Stimulated activated CD4-positive, alpha-beta T cell treated with anti-CD3 and anti-CD28 coated beads, Interleukin-15, amount 100 ng/mL, for 1 hour (primary cell): ENCODE data around the gene RPL10A.
"Not testable (repeated sequence)": the region's sequence is repeated elsewhere in the genome, so short reads cannot be mapped to it uniquely, and the experiment has no call there.

Source experiments
- DNase-seq, 2 donors: peaks; one replicate each; pipeline ENCODE4 v3.0.0-alpha.2; 2020; ENCODE audit warnings: low read depth in 1 of 2, low spot score in 1 of 2

The RPL10A gene

GRCh38 chr6:35468181-35468979, at the start of gene RPL10A:
Gene RPL10A (plus strand): TSS chr6:35468401. CDS start chr6:35468435, 34 bp downstream.
- peak; percentile 91 to 93 for DNase-seq

- DNase-seq: no peak
Measured at GRCh38 chr6:35419417-35419816, 48.8 kb upstream of the RPL10A start.

DNA sequence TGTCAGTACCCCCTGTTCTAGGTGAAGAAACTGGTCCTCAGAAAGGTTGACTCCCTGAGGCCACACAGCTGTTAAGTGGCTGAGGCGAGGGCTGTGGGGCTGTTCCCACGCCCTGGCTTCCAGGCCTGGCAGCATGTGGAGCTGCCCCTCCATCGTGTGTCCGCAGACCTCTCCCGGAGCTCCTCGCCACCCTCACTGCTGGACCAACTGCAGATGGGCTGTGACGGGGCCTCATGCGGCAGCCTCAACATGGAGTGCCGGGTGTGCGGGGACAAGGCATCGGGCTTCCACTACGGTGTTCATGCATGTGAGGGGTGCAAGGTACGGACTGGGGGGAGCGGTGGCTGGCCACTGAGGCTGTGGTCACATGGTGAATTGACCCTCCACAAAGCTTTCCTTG, 48.2 kb upstream of the RPL10A start:
- no peak for DNase-seq

- no peak for DNase-seq
Measured at GRCh38 chr6:35425284-35425683, 42.9 kb upstream of the RPL10A start.

GRCh38 chr6:35426074-35426473, 42.1 kb upstream of the RPL10A start:
- no peak for DNase-seq

- DNase-seq: no peak
Measured at GRCh38 chr6:35427435-35427834, 40.8 kb upstream of the RPL10A start.

DNA sequence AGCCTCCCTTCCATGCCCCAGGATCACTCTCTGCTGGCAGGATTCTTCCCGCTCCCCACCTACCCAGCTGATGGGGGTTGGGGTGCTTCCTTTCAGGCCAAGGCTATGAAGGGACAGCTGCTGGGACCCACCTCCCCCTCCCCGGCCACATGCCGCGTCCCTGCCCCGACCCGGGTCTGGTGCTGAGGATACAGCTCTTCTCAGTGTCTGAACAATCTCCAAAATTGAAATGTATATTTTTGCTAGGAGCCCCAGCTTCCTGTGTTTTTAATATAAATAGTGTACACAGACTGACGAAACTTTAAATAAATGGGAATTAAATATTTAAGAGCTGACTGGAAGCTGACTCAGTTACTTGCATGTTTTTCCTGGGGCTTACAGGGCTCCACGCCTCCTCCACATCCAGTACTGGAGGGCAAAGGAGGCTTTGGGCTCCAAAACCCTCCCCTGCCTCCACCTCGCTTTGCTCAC, 40.3 kb upstream of the RPL10A start:
- DNase-seq: no peak

DNA sequence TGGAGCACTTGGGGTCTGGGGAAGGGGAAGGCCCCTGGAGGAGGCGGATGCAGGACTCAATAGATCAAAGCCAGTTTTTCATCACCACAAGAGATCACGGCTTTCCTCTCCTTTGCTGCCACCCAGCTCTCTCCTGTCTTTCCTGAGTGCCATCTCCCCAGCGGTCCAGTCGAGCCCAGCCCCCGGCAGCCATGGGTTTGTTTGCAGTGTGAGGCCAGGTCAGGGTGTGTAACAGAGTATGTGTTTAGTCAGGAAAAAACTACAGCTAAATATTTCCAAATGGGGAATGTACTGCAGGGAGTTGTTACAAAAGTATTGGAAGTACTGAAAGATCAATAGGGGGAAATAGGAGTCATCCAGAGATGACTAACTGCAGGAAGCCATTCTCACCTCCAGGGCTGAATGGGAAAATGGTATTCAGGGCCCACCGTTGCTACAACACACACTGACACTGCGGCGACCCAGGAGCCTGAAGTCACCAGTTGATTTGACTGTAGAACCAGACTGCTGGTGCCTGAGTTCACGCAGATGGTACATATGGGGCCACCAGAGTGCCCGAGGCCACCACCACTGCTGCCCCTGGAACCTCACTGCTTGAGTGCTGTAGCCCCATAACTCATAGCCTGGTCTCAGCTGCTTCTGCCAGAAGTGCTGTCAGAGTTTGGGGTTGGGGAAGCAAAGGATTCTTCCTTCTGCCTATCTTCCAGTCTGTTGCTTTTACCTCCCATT, 39.6 kb upstream of the RPL10A start:
- no peak for DNase-seq

- DNase-seq: no peak
Measured at GRCh38 chr6:35429463-35429862, 38.7 kb upstream of the RPL10A start.

DNA sequence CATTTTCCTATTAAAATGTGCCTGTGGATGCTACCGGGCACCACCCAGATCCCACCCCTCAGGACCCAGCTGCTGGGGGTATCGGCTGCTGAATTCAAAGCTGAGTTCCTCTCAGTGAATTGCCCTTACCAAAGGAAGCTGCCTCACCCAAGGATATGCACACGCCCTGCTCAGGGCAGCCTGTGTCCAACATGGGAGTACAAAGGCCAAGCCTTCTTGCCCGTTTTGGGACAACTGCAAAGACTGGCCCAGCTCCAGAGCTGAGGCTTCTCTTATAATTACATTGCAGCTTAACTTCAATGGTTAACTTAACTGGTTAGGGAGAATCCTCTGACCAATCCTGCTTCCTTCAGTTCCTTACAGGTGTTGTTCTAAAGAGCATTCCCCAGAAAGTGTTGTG, 35.9 kb upstream of the RPL10A start:
- DNase-seq: no peak

GRCh38 chr6:35432702-35433101, 35.5 kb upstream of the RPL10A start:
- DNase-seq: not testable (repeated sequence)

DNA sequence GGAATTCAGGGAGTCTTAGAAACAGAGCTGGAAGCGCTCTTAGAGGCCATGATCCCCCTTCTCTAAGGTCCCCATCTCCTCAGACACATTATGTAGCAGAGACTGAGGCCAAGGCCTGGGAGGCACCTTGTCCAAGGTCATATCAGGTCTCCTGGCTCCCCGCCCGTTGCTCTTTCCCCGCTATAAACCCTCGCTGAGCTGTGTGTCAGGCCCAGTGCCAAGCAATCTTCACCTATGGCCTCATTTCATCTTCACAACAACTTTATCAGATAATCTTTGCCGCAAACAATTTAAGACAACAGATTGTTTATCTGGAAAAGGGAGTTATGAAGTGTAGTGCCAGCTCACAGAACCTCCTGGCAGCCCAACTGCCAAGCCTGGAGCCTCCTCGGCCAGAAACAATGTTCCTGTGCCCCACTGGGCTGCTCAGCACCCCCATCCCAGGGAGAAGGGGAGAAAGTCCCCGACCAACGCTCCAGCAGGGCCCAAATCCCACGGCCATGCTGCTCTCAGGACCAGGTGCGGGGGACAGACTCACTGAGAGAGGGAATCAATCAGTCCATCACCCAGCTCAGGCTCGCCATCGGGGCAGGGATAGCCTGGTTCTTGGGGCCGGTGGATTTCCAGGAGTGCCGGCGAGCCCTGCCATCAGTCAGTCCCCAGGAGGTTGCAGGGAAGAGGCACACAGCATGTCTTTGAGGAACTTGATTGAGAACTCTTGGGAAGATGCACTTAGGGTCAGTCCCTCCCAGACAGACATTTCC, 32.9 kb upstream of the RPL10A start:
- DNase-seq: no peak

- DNase-seq: no peak
Measured at GRCh38 chr6:35436071-35436857, 31.9 kb upstream of the RPL10A start.

GRCh38 chr6:35438378-35439065, 29.7 kb upstream of the RPL10A start:
- not testable (repeated sequence) for DNase-seq

GRCh38 chr6:35439308-35439707, 28.9 kb upstream of the RPL10A start:
- DNase-seq: no peak

DNA sequence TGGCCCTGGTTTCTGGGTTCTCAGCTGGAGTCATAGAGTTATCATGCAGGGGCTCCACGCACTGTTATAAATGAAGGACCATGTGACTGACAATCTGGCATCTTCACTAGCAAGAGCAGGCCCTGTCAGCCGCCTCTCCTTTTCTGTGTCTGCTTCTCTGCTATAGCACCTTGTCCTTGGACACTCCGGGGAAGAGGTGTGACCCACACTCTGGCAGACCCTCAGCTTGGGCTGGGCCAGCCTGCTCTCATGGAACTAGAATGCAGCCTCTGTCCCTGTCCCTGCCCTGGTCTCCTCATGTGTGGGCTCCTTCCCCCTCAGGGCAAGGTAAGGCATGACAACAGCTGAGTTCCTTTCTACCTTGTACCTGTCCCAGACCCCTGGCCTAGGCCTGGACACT, 27.0 kb upstream of the RPL10A start:
- DNase-seq: no peak

GRCh38 chr6:35441642-35442041, 26.6 kb upstream of the RPL10A start:
- no peak for DNase-seq

DNA sequence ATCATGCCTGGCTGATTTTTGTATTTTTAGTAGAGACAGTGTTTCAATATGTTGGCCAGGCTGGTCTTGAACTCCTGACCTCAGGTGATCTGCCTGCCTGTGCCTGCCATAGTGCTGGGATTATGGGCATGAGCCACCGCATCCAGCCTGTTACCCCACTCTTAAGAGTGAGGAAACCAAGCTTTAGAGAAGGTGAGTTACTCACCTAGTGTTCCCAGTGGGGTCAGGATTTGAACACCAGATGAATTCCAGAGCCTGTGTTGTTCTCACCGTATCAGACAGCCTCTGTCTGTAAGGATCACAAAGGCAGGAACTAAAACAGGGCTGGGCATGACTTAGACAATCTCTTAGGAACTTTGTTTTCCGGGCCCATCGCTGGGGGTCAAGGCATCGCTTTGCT, 25.5 kb upstream of the RPL10A start:
- no peak for DNase-seq

DNA sequence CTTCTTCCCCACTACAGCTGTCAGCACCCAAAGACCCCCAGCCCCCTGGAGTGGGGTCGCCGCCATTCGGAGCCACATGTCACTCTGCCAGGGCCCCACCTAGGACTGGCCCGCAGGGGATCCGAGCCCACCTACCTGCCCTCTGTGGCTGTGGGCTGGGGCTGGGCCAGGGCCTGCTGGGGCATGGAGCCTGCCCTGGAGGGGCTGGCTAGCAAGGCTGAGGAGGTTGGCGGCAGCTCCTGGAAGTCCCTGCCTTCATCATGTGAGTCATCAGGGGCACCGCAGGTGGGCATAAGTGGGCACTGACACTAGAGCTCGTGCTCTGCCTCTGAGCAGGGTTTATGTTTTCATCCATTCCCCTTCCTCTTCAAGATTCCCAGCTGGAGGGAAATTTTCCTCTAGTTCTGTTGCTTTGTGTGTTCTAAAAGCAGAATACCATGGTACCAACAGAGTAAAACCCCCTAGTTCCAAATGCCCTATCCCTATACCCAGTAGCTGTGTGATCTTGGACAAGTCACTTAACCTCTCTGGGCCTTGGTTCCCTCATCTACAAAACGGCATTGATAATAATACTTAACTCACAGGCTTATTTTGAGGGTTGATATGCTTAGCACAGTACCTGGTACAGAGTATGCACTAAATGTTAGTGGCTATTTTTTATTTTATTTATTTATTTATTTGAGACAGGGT, 24.7 kb upstream of the RPL10A start:
- DNase-seq: no peak

GRCh38 chr6:35445691-35446090, 22.5 kb upstream of the RPL10A start:
- DNase-seq: no peak
